Psoas muscle (tissue), 8 donors: ENCODE results near the gene NEIL1. TPM values are rescaled to one million over a fixed set of nuclear protein-coding genes. Genes with fewer than 3 reads are reported as not detected.

Experiments used
- ATAC-seq, 4 donors: fragments of 200-7000 bp; cut with Tn5 transposase; one replicate each; pipeline ENCODE4 v1.9.1; 2020; ENCODE audit warnings: moderate library complexity in 3 of 4, mild to moderate bottlenecking in 2 of 4
- DNase-seq, 2 donors: peaks; one replicate each; pipeline ENCODE4 v3.0.0-alpha.2; 2020
- H3K27ac ChIP-seq: fragments of 200-600 bp; one replicate; pipeline ENCODE4 v1.8.0; 2022
- H3K27me3 ChIP-seq, 3 donors: fragments of 200-600 bp in 1 of 3; one replicate each; pipeline versions ENCODE4 v1.6.1 to v1.8.0; 2013 to 2022; ENCODE audit warnings: low read length in 2 of 3, mild to moderate bottlenecking in 2 of 3, moderate library complexity in 1 of 3; ENCODE audit not compliant: insufficient read depth in 3 of 3
- H3K36me3 ChIP-seq, 2 donors: fragments of 200-600 bp in 1 of 2; one replicate each; pipeline versions ENCODE4 v1.6.1 to v1.8.0; 2013 to 2022; ENCODE audit warnings: low read depth in 1 of 2, mild to moderate bottlenecking in 1 of 2, moderate library complexity in 1 of 2; ENCODE audit not compliant: insufficient read depth in 1 of 2
- H3K4me1 ChIP-seq: fragments of 200-600 bp; one replicate; pipeline ENCODE4 v1.8.0; 2022
- H3K4me3 ChIP-seq: fragments of 200-600 bp; one replicate; pipeline ENCODE4 v1.8.0; 2022; ENCODE audit warnings: mild to moderate bottlenecking
- H3K9me3 ChIP-seq: fragments of 200-600 bp; one replicate; pipeline ENCODE4 v1.8.0; 2022
- WGBS, 3 donors: extraction: QIAGEN DNeasy Blood & Tissue Kit; methylation state at CpG; one replicate each; pipeline versions ENCODE4 v1.1.6 to v1.1.7; 2013; 5-methylcytosine and 5-hydroxymethylcytosine counted together
- intact Hi-C, 2 donors: fragments of 100-400 bp; cut with DNase I; formaldehyde crosslinking; loops; one replicate each; pipeline versions ENCODE4 v1.11.0 to v1.14.2; 2022
- polyA plus RNA-seq, 3 donors: library from polyadenylated mRNA; stranded (reverse); fragments of 200-250 nt; gene quantifications; one replicate each; pipeline ENCODE4 v1.2.3, GENCODE V29; 2013
- total RNA-seq, 4 donors: library from RNA; stranded (reverse); fragmentation: NEBNext Ultra II Directional in 2 of 4; extraction: Animal tissue kit (Norgen Biotek cat#: 25700) in 2 of 4; gene quantifications; one replicate each; pipeline versions ENCODE4 v1.2.1 to v1.2.4, GENCODE V29; 2021 to 2023
- TF ChIP-seq, protein P1 (sequence below): fragments of 200-600 bp; IDR thresholded peaks from one replicate; pipeline ENCODE4 v1.8.0; 2022; ENCODE audit warnings: antibody characterized with exemption
- donor health status: healthy with polysubstance abuse.
- donor health status: DM: no; HTN: no; CAD: no; lungs with moderate emphysema.
- donor health status: Bipolar disorder and iron deficiency.
- donor health status: healthy.
- donor health status: DM: yes; HTN: yes; CAD: no.
- donor health status: DM: no; HTN: no; CAD: no.
- donor health status: DM: no; HTN: no; CAD: no.
- donor health status: DM: yes; HTN: yes; CAD: no.

Gene NEIL1
- total and polyA plus RNA-seq, 7 donors = 3.2 to 11.3 (median 4.4) TPM

DNA sequence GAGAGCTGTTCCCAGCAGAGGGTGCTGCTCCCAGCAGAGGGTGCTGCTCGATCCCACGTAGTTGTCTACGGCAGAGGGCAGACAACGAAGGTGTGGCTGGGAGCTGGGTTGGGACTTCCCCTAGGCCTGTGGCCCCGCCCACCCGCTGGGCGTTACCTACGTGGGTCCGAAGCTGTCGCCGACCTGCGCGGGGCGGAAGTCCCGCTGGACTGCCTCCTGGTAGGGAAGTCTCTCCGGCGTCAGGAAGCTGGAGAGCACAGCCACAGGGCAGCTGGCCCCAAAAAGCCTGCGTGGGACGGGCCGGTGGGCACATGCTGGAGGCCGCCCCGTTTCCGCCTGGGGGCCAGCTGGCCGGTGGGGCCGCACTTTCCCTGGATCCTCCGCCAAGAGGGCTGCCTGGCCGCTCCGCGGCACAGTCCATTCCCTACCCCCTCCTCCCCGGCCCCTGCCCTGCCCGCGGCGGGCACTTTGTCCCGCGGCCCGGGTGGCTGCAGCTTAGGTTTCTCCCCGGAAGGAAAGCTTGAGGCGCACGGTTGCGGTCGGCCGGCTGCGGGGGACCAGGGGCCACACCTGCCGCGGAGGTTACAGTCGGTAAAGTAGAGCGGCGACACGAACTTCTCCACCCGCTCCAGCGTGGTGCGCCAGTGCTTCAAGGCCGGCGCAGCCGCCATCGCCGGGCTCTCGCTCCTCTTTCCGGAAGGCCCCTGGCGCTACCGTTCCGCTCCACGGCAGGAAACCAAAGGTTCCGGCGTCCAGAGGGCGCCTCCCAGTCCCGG, 21.3 kb downstream of the NEIL1 start, which contains the start of gene MAN2C1:
MAN2C1 (minus strand) TSS at position 695 of the 776 bp plus-strand sequence; CDS start at position 671, 24 bp downstream.
- H3K4me3 ChIP-seq = peak within 1 kb of the TSS; percentile 99
- peak within 1 kb of the TSS; percentile 100 for H3K27ac ChIP-seq
- intact Hi-C loops = loop anchor here (2.0 to 10.0 kb wide), 5 partner anchors 83 to 435 kb away; partner anchors contain the start of genes SIN3A (in 2 of the 2) and SNUPN (in 1 of the 2)
- H3K4me1 ChIP-seq = peaks cover 20% of the 10 kb centered on the region
- ATAC-seq (peak; percentile 96 to 97 (median 96)), DNase-seq (peak; percentile 94 to 98)
- H3K36me3 ChIP-seq = peaks cover 7 to 68% of the 10 kb centered on the region in 2 donors
- whole genome bisulfite sequencing, 3 donors = 0 to 1% (median 1%) methylated on average over 64 to 67 of the region's 67 CpGs
- H3K9me3 ChIP-seq = no peaks in the 10 kb centered on the region
- no peaks in the 10 kb centered on the region for H3K27me3 ChIP-seq
- TF ChIP-seq, protein P1, sequence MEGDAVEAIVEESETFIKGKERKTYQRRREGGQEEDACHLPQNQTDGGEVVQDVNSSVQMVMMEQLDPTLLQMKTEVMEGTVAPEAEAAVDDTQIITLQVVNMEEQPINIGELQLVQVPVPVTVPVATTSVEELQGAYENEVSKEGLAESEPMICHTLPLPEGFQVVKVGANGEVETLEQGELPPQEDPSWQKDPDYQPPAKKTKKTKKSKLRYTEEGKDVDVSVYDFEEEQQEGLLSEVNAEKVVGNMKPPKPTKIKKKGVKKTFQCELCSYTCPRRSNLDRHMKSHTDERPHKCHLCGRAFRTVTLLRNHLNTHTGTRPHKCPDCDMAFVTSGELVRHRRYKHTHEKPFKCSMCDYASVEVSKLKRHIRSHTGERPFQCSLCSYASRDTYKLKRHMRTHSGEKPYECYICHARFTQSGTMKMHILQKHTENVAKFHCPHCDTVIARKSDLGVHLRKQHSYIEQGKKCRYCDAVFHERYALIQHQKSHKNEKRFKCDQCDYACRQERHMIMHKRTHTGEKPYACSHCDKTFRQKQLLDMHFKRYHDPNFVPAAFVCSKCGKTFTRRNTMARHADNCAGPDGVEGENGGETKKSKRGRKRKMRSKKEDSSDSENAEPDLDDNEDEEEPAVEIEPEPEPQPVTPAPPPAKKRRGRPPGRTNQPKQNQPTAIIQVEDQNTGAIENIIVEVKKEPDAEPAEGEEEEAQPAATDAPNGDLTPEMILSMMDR = peak; percentile 73

DNA sequence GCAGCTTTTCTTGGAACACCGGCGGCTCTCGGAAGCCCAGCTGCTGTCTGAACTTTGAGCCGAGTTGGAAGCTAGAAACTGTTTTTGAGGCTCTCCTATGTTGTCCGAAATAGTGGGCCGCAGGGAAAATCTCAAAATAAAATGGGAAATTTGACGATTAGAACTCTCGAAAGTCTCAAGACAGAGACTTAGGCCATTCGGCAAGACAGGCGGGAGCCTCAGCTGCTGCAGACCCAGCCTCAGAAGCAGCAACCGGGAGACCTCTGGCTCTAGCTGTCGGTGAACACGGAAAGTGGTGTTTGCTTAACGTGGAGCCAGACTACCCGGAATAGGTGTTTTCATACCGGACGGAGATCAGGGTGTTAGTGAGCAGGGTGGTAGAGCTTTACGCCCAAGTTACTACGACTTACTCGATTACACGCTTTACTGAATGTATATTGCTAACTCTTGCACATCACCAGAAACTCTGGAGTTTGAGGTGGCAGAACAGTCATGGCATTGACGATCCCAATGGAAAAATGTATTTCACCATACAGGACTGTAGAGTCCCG, 21.9 kb downstream of the NEIL1 start:
- peak in 3 of 4 donors; percentile 2 to 14 (median 2) for ATAC-seq
- 3 to 4% (median 4%) methylated on average over 23 of the region's 23 CpGs for WGBS, 3 donors

DNA sequence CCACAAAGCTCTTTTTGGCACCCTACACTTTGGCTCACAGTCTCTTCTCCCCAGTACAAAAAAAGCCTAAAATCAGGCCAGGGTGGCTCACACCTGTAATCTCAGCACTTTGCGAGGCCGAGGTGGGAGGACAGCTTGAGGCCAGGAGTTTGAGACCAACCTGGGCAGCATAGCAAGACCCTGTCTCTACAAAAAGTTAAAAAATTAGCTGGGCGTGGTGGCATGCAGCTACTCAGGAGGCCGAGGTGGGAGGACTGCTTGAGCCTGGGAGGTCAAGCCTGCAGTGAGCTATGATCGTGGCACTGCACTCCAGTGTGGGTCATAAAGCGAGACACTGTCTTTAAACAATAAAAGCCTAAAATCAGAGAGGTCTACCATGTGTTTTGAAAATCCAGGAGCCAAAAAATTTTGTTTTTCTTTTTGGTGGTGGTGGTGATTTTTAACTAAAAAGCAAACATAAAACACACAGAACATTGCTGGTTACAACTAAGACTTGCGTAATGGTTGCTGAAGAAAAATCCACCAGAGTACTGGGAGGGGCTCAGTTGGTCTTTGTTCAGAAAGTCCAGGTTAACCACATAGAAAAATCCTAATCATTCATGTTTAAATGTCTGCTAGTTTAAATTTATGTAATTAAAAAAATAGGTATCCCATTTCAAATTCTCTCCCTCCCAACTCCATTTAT, 23.2 kb downstream of the NEIL1 start:
- Histone ChIP-seq H3K4me3 (no peak overlapping the region), H3K36me3 (peaks cover 7 to 68% of the 10 kb centered on the region in 2 donors), H3K27ac (peak overlapping the region; percentile 100), H3K4me1 (peaks cover 20% of the 10 kb centered on the region), H3K27me3 (no peaks in the 10 kb centered on the region), H3K9me3 (no peaks in the 10 kb centered on the region)
- WGBS, 3 donors = 91 to 95% (median 93%) methylated on average over 7 of the region's 7 CpGs
- DNase-seq (no peak), ATAC-seq (no peak)
- intact Hi-C loops = loop anchor here (2.0 to 10.0 kb wide), 5 partner anchors 37 to 312 kb away; partner anchors contain the start of genes SIN3A (in 2 of the 2) and SNUPN (in 1 of the 2)
- TF ChIP-seq, protein P1 = no peak

More for the DNA sequence above, 21.9 kb downstream of the NEIL1 start:
- Histone ChIP-seq H3K27ac (peak overlapping the region; percentile 100), H3K4me1 (peaks cover 20% of the 10 kb centered on the region), H3K27me3 (no peaks in the 10 kb centered on the region), H3K9me3 (no peaks in the 10 kb centered on the region), H3K4me3 (peak overlapping the region; percentile 99), H3K36me3 (peaks cover 7 to 68% of the 10 kb centered on the region in 2 donors)
- TF ChIP-seq, protein P1 = no peak
- no peak for DNase-seq
- intact Hi-C loops = loop anchor here (2.0 to 10.0 kb wide), 4 partner anchors 82 to 314 kb away; partner anchors contain the start of genes SIN3A (in 2 of the 2) and SNUPN (in 1 of the 2)

DNA sequence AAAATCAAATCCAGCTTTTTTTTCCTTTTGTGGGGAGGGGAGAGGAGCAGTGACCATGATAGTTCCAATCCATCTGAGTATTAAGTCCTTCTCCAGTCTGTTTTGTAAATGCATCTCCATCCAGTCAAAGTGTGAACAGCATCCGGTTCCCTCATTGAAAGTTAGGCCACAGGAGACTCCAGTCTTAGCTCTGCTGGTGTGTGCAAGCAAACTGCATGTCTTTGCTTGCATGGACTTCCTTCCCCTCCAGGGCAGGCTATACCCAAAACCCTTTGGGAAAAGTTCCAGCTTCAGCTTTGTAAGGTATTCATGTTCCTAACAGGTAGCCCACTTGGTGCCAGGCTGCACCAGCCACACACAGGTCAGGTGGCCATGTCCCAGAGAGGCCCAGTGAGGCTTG, 24.6 kb downstream of the NEIL1 start:
- H3K27ac ChIP-seq = no peak overlapping the region
- no peak for DNase-seq
- H3K36me3 ChIP-seq = peaks cover 7 to 68% of the 10 kb centered on the region in 2 donors
- ATAC-seq = no peak
- no peaks in the 10 kb centered on the region for H3K27me3 ChIP-seq
- no peak overlapping the region for H3K4me3 ChIP-seq
- intact Hi-C loops = loop anchor here in 1 of 2 donors (5.0 kb wide), 1 partner anchor 36 kb away; no protein-coding TSS in a partner anchor
- peaks cover 20% of the 10 kb centered on the region for H3K4me1 ChIP-seq
- TF ChIP-seq, protein P1 = no peak
- 61 to 83% (median 76%) methylated on average over 1 of the region's 1 CpG for WGBS, 3 donors
- no peaks in the 10 kb centered on the region for H3K9me3 ChIP-seq
